Mucosa of gallbladder (tissue), 1 donor: ENCODE results near the gene RTRAF. TPM values are rescaled to one million over a fixed set of nuclear protein-coding genes. Genes with fewer than 3 reads are reported as not detected.

Source experiments
- DNase-seq: peaks from one replicate; pipeline ENCODE4 v3.0.0-alpha.2; 2020; ENCODE audit warnings: low spot score
- total RNA-seq: library from RNA; stranded (reverse); gene quantifications from one replicate; pipeline ENCODE4 v1.2.1, GENCODE V29; 2021
- donor health status: DM: no; HTN: no; CAD: no.

Gene RTRAF
- total RNA-seq, 1 donor from 2014 or later, result 131 TPM

DNA sequence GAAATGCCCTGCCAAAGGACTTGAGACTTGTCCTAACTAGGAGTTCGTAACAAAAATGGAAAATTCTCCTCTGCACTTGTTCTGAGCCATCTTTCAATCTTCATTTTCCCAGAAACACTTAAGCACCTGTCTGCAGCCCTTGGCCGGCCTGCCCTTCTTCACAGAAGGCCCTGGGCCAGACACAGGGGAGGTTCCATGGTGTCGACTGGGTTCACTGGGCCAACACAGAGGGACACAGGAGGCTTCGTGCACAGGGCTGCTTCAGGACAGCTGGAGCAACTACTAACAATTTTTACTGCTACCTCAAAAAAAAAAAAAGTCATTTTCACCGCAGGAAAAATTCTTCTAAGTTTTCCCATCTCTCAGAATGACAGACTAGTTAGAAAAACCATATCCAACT is 59.9 kb downstream of the RTRAF start:
- no peak for DNase-seq

DNA sequence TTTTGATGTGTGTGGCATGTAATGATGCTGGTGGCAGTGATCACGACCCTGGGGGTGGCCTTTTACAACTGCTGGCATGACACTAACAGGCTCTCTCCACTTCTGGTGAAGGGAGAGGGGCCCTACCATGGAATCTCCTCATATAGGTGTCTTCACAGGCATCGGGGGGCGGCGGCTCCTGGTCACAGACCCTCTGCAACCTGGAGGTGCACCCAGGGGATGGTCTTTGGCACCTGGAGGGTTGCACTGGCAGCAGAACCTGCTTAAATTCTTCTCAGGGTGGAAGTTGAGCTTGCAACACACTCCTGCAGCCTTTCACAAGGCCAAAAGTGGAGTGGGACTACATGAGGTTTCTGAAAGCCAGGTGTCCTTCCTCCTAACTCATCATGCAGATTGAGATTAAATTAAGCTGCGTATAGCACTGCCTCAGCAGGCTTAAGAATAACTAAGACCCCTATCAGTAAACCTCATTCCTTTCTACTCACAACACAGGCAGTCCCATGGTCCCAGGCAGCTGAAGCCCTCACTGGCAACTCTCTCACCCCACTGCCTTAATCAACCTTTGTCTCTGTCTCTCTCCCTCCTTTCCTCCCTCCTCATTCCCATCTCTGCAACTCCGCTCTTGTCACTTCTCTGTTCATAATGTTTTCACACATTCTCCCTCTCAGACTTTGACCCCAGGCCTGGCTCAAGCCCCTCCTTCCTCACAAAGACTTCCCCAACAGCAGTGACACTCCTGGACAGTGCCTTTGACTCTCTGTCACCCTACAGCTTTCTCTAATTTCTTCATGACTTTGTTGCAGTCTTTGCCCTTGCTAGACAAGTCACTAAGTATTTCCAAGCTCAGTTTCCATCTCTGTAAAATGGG is 60.6 kb downstream of the RTRAF start:
- no peak for DNase-seq

DNA sequence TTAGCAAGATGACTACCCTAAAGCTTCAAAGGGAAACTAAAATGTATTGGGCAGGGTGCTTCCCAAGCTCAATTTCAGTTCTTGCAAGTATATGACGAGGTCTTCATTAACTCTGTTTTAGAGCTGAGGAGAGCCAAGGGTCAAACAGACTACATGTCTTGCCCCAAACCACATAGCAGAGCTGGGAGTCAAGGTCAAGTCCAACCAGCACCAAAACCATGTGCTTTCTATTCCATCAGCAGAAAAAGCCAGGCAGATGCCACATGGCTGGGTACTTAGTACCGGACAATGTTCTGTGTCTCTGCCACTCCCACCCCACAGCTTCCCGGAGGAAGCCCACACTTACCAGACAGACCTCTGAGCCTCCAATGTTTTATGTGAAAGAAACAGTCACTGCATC is 61.9 kb downstream of the RTRAF start:
- DNase-seq, result no peak

DNA sequence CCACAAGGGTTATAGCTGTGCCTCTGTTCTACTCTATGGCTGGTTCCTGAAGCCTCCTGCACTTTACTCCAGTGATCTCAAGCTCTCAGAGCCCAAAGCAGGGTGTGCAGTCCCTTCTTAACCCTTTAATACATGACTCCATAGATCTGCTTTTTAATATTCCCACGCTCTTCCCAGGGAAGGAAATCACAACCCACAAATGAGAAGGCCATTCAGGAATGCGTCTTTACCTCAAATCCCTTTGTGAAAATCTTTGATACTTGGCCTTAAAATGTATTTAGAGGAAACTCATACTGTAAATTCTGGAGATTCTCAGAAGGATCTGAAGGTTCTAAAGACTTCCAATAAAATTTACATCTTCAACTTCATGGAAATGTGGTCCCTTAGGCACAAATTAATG is 62.5 kb downstream of the RTRAF start:
- DNase-seq, result no peak

DNA sequence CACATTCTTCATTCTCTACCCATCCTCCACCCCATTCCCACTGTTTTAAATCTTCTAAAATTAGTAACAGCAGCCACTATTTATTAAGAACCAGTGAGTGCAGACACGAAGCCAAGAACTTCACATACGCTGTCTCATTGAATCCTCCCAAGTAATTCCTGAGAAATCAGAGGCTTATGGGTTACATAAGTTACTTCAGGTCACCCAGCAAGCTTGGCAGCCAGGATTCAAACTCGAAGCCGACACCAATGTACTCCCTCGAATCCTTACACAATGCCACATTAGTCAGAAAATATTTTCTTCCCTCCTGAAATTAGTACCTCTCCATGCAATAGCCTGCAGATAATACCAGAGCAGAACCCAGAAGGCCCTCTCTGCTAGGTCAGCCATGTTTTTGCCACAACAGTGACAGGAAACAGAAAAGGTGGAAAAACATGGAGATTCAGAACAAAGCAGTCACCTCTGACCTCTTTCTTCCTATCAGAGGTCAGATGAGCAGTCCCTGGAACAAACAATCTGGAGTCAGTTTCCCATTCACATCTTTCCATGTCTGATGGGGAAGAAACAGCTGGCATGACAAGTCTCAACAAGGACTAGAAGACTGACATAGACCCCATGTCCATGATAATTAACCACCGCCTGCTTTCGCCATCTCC is 63.1 kb downstream of the RTRAF start:
- DNase-seq, result no peak

DNA sequence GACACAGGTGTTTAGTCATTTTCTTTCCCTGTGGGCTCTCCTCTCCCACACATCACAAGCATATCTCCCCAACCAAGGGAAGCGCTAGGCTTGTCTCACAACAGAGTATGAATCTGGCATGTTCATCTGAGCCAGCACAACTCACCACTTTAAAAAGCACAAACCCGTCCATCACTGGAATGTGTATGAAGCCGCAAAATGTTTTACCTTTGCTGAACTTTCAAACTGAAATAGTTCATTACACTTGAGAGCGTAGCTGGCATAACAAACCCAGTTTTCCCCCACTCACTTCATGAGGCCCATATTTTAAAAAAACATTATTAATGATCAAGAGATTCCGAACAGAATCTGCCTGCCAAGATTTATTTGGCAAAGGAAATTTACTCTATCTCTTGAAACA is 63.7 kb downstream of the RTRAF start:
- DNase-seq, result no peak

DNA sequence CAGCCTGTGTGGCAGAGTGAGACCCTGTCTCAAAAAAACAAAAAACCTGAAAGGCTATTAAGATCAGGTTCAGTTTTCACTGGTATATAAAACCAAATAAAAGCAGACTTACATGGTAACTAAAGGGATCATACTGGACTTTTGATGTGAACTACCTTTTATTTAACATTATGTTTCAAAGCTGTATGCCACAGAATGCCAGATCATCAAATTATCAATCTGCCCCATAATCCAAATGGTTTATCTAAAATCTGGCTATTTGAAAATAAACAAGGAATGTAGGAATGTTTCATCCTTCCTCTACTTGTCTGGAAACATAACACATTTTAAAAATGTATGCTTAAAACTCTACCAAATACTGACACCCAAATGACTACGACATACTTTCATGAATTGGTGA is 65.3 kb downstream of the RTRAF start:
- DNase-seq, result no peak

DNA sequence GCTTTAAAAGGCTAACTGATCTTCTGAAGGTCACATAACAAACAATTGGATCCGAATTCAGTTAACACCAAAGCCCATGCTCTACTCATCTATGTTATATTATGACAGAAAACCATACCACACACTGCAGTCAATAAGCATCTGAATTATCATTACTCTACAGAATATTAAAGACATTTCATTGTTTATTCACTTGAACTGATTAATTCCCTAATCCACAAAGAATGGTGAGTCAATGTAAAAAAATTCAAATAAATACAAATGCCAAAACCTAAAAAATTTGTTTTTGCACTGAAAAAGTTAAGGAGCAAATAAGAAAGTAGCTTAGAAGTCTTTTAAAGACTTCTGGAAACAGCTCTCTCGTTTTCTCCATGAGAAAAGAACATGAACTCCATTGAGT is 65.8 kb downstream of the RTRAF start:
- DNase-seq, result no peak

DNA sequence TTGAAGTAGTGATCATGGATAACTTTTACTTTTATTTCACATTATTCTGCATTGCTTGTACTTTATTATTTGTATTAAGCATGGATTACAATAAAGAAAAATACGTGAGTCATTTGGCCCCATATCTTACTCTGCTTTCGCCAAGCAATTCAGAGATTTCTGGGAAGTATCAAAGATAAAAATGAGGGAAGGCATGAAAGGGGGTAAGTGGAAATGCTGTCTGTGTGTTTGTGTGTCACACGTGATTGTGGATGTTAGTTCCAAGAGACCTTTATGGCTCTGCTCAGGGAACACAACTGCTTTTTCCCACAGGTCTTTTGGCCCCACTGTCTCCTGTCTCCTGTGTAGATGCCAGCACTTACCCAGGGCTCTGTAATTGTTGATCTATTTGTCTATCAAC is 69.0 kb downstream of the RTRAF start:
- no peak for DNase-seq

DNA sequence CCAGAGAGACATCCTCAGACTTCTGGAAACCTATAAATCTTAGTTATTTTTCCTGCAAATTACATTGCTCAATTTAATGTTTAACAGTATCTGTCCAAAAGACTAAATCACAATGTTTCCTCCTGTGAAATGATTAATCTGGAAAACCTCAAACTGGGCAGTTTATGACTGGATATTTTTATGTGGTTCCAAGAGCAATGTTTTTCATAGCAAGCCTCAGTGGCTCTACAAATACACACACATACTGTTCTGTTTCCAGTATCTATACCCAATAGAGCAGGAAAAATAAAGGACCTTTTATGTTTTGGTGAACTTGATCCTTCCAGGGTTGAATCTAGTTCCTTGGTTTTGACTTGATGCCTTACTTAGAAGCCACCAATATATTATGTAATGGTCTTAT is 70.3 kb downstream of the RTRAF start:
- DNase-seq, result no peak

DNA sequence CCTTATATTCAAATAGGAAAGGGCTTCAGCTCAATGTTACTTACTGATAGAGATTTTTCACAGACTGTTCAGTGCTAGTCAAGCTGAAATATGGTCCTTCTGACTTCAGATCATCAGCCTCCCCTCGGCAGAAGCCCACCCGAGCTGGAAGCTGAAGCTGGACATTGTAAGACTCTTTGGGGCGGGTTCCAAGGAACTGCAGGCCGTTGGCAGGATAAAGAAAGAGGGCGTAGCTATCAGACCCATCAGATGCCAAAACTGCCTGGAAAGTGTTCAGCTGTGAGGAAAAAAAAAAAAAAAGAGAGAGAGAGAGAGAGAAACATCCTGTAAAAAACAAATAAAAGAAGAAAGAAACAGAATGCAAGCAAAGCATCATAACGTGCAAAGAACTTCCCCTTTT is 70.7 kb downstream of the RTRAF start:
- DNase-seq, result no peak

Other genes with a start within 250 kb of the RTRAF start
- 14.2 TPM for gene GNG2, start 128.9 kb upstream of the RTRAF start, total RNA-seq
- 14.6 TPM for gene NID2, start 79.5 kb downstream of the RTRAF start, total RNA-seq